HG03575 (cell line): ENCODE measurements around the gene TTC17.
A peak's percentile ranks its signal among the peaks of the same experiment; 100 is the strongest.
"Not testable (repeated sequence)": the region's sequence is repeated elsewhere in the genome, so short reads cannot be mapped to it uniquely, and the experiment has no call there.

Experiments used
- ATAC-seq: cut with Tn5 transposase; IDR thresholded peaks from one replicate; pipeline ENCODE4 v1.9.1; 2021; ENCODE audit not compliant: unreplicated experiment, insufficient number of reproducible peaks, low FRiP score; ENCODE audit errors: extremely low read depth

TTC17 gene

DNA sequence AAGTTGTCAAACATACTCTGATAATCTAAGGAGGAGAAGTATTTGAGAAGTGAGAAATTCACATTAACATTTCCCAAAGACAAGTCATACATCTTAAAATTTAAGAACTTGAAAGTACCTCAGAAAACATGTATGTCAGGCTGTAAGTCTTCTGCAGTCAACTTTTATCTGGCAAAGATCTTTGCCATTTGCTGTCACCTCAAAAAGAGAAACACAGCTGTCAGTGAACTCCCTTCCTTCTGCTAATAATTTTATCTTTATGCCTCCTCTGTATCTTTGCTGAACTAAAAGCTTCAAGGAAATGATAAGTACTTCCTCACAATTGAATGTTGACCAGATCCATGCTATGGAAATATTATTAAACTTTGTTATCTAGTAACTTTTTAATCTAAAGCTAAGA is 18.7 kb downstream of the TTC17 start:
- no peak for ATAC-seq

DNA sequence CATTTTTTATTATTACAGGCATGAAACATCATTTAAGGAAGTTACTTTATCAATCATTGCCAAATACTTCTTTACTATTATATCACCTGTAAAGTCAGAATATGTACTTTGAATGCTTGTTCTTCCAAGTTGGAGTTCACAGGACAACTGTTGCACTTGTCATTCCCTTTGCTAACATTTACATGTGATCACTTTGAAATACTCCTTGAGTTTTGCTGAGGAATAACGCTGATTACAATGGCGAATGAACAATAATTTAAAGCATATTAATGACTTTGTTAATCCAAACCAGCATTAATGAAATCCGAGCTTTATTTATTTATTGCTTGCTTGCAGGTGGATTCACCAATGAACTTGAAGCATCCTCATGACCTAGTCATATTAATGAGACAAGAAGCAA is 20.2 kb downstream of the TTC17 start:
- ATAC-seq = no peak

- no peak for ATAC-seq
These were observed 23.1 kb downstream of the TTC17 start for GRCh38 chr11:43381802-43382201.

DNA sequence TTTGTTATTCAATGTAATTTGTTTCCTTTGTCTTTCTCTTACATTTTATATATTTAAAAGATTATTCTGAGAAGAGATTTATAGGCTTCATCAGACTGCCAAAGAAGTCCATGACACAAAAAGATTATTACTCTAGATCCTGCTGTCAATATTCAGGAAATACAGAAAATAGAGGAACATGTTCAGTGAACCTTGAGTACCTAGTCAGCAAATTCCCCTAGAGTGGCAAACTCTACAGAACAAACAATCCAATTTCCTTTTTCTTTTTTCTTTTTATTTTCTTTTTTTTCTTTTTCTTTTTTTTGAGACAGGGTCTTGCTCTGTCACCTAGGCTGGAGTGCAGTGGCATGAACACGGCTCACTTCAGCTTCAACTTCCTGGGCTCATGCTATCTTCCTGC is 23.9 kb downstream of the TTC17 start:
- ATAC-seq = no peak

DNA sequence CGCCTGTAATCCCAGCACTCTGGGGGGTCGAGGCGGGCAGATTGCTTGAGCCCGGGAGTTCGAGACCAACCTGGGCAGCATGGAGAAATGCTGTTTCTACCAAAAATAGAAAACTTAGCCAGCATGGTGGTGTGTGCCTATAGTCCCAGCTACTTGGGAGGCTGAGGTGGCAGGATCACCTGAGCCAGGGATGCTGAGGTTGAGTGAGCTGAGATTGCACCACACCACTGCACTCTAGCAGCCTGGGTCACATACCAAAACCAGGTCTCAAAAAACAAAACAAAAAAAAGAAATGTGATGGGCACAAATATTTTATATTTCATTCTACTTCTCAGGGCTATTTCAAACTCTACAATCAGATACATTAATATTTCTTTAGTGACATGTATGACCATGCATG is 25.7 kb downstream of the TTC17 start:
- no peak for ATAC-seq

GRCh38 chr11:43392713-43393112 is 34.0 kb downstream of the TTC17 start:
- ATAC-seq = no peak

DNA sequence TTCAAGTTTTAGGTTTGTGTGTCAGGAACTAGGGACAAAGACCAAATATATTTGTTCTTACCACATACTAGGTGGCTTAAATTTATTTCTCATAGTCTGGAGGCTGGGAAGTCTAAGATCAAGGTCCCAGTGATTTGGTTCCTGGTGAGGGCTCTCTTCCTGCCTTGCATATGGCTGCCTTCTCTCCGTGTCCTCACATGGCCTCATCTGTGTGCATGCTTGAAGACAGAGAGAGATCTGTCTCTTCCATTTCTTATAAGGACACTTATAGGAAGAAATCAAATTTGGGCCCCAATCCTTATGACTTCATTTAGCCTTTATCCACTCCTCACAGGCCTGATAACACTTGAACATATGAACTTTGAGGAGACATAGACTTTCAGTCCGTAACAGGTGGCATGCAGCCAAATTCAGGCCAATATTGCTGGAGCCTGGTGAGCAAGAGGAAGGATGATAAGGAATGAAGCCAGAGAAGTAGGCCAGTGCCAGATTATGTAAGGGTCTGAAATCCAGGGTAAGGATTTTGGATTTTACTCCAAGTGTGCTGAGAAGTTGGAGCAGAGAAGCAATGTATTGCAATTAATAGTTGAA is 35.1 kb downstream of the TTC17 start:
- ATAC-seq = no peak

GRCh38 chr11:43396617-43397016 is 37.9 kb downstream of the TTC17 start:
- ATAC-seq = no peak

GRCh38 chr11:43397251-43397650 is 38.5 kb downstream of the TTC17 start:
- no peak for ATAC-seq

- no peak for ATAC-seq
These were observed 41.4 kb downstream of the TTC17 start for GRCh38 chr11:43399983-43400630.

DNA sequence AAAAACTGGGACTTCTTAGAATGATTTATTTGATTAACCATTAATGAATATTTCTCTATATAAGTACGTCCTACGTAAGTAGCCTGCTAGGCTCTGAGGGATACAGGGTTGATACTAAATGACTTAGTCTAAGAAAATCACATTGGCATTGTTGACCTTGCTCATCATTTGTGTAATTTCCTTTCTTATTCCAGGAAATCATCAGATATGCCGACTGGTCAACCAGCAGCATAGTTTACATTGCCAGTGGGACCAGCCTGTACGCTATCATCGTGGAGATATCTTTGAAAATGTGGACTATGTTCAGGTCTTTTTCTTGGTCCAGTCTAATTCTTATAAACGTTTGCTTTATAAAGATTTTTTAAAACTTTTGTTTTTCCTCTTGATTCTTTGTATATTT is 42.5 kb downstream of the TTC17 start:
- ATAC-seq = no peak

DNA sequence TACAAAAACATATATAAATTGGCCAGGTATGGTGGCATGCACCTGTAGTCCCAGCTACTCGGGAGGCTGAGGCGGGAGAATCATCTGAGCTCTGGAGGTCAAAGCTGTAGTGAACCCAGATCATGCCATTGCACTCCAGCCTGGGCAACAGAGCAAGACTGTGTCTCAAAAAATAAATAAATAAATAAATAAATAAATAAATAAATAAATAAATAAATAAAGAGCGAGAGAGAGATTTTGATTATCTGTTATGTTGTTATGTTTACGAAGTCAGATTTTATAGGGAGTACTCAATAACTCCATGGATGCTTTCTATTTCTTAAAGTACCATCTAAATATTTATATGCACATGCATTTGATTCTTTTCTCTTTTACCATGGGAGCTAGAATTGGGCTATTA is 43.1 kb downstream of the TTC17 start:
- not testable (repeated sequence) for ATAC-seq

- no peak for ATAC-seq
These were observed 44.9 kb downstream of the TTC17 start for GRCh38 chr11:43403357-43404231.

GRCh38 chr11:43404406-43404805 is 45.7 kb downstream of the TTC17 start:
- no peak for ATAC-seq

- ATAC-seq = no peak
These were observed 46.2 kb downstream of the TTC17 start for GRCh38 chr11:43404836-43405479.

DNA sequence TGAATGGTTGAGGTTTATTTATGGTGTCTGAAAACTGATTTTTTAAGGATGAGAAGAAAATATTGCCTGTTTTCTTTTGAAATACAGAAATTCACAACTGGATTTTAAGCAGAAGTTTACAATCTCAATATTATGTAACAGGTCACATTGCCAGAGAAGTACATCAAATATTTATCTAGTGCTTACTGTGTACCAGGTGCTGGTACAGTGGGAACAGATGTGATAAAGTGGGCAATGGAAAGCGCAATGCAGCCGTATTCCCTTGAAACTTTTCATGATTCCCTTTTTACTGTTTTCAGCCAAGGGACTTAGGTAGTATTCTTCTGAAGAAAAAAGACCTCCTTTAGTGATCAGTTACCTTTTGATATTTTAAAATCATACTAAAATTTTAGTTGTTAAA is 49.6 kb downstream of the TTC17 start:
- no peak for ATAC-seq

DNA sequence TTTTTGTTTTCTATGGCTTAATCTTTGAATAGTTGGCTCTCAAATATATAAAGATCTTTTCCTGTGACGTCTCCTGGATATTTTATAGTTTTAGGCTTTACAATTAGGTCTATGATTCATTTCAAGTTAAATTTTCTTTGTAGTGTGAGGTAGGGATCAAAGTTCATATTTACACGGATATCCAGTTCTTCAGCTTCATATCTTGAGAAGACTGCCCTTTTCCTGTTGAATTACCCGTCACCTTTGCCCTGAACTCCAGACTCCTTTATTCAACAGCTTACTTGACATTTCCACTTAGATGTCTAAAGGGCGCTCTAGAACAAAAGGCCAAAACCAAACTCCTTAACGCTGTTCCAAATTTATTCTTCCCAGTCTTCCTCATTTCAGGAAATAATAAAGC is 51.7 kb downstream of the TTC17 start:
- no peak for ATAC-seq

GRCh38 chr11:43418197-43418596 is 59.5 kb downstream of the TTC17 start:
- ATAC-seq = peak; percentile 47

DNA sequence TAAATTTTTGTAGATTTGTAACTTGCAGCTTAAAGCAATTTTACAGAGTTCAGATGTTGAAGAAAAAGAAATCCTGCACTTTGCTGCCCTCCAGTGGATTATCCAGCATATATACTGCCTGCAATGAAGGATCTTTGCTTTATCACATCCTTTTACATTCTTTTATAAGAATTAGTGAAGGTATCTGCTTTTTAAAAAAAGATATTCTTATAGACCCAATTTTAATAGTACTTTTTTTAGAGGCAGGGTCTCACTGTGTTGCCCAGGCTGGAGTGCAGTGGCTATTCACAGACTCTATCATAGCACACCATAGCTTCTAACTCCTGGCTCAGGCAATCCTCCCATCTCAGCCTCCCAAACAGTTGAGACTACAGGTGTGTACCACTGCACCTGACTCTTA is 60.7 kb downstream of the TTC17 start:
- ATAC-seq = no peak

DNA sequence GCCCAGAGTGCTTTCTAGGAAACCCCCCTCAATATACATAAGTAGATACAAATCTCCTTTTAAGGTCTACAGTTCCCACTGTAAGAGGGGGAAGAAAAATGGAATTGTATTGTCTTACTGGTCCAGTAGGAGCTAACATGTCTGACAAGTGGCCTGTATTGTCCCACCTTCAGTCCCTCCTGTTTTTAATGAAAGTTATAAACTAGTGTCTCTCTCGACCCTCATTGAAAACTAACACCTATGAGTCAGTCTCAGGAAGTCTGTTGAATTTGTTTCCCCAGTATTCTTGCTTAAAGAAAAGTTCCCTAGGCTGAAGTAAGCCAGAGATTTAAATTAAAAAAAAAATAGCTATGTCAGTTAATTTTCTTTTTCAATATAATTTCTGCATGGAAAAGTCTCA is 69.3 kb downstream of the TTC17 start:
- ATAC-seq = no peak
